ENCODE results near the gene DHRS4.
A peak's percentile ranks its signal among the peaks of the same experiment; 100 is the strongest.
"Not testable (repeated sequence)": the region's sequence is repeated elsewhere in the genome, so short reads cannot be mapped to it uniquely, and the experiment has no call there.

DHRS4 gene

DNA sequence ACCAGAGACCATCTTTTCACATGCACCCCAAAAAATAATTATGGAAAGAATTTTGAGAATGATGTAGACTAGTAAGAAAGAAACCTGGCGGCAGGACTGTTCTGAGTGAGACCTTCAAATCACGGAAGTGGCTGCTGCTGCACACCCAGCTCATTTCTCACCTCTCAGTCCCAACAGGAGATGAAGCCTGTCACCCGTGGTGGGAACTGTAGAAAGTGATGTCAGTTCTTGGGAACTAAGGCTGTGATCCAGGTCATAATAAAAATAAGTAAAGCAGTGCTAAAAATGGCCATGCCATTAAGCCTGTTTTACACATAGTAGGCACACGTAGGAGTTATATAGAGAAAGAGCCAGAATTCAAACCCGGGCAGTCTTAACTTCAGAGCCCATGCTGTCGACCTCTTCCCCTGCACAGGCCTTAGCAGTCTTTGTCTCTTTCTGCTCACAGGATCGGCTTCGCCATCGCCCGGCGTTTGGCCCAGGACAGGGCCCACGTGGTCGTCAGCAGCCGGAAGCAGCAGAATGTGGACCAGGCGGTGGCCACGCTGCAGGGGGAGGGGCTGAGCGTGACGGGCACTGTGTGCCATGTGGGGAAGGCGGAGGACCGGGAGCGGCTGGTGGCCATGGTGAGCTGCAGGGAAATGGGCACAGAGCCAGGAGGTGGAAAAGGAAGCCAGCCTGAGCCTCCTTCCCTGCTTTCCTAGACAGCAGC lies 36.3 kb downstream of the DHRS4 start:
- H3K27me3 Mint-ChIP-seq, H3K9me3 Mint-ChIP-seq, H3K36me3 Mint-ChIP-seq: not testable (repeated sequence)
- Mint-ChIP-seq H3K4me1 (peaks cover 26% of the 10 kb centered on the region), H3K27ac (peak overlapping the region; percentile 79), H3K4me3 (peak overlapping the region; percentile 82)

DNA sequence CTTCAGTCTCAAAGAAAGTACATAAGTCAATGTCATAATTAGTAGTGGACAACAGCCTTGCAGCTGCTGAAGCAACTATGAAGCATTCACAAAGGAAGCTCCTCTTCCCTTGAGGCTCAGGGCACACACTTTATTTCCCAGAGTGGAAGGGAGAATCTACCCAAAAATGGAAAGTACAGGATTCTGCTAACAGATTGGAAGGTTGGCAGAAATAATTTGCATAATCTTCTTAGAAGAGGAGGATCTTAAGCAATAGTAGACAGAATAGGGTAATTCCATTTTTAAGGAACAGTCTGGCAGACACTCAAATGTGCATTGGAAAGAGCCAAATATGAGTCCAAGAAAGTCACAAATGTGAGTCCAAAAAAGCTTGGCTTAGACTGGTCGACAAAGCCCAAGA lies 37.4 kb downstream of the DHRS4 start:
- not testable (repeated sequence) for H3K27ac Mint-ChIP-seq, H3K36me3 Mint-ChIP-seq, H3K4me3 Mint-ChIP-seq, H3K9me3 Mint-ChIP-seq, H3K27me3 Mint-ChIP-seq
- H3K4me1 Mint-ChIP-seq = peaks cover 26% of the 10 kb centered on the region

DNA sequence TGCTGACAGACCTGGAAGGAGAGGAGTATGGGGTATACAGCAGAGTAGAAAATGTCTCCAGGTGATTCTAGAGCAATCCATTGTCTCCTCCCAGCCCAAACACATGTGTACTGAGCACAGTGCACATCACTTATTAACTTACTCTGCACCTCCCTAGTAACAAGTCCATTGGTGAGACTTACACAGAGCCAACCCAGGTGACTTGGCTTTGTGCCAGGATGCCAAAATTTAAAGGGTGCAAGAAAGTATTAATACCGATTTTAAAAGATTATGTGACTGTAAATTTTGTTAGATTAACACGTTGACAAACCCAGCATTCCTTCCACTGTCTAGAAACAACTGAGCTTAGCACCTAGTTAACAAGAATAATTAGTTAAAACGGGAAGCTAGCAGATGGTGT lies 39.5 kb downstream of the DHRS4 start:
- not testable (repeated sequence) for H3K27me3 Mint-ChIP-seq, H3K27ac Mint-ChIP-seq, H3K36me3 Mint-ChIP-seq, H3K9me3 Mint-ChIP-seq, H3K4me3 Mint-ChIP-seq
- peaks cover 17% of the 10 kb centered on the region for H3K4me1 Mint-ChIP-seq

DNA sequence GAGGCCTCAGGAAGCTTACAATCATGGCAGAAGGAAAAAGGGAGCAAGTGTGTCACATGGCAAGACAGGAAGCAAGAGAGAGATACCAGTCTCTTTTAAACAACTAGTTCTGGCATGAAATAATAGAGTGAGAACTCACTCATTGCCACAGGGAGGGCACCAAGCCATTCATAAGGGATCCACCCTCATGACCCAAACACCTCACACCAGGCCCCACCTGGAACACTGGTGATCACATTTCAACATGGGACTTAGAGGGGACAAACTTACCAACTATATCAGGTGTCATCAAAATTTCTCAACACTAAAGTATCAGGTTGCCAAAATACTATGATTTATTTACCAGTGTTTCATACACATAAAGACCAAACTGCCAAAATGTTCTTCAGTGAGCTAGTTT lies 42.4 kb downstream of the DHRS4 start:
- H3K9me3 Mint-ChIP-seq, H3K4me3 Mint-ChIP-seq, H3K27me3 Mint-ChIP-seq, H3K4me1 Mint-ChIP-seq, H3K36me3 Mint-ChIP-seq: not testable (repeated sequence)
- H3K27ac Mint-ChIP-seq = peak overlapping the region; percentile 55

DNA sequence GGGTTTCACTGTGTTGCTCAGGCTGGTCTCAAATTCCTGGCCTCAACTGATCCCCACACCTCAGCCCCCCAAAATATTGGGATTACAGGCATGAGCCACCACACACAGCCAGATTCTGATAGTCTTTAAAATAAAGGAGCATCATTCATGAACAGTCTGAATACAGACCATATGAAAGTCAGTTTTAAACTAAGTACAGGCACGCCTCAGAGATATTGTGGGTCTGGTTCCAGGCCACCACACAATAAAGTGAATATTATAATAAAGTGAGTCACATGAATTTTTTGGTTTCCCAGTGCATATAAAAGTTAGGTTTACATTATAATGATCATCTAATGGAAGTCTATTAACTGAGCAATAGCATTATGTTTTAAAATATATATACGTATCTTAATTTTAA lies 43.3 kb downstream of the DHRS4 start:
- not testable (repeated sequence) for H3K27me3 Mint-ChIP-seq, H3K4me3 Mint-ChIP-seq, H3K9me3 Mint-ChIP-seq, H3K4me1 Mint-ChIP-seq, H3K27ac Mint-ChIP-seq, H3K36me3 Mint-ChIP-seq

DNA sequence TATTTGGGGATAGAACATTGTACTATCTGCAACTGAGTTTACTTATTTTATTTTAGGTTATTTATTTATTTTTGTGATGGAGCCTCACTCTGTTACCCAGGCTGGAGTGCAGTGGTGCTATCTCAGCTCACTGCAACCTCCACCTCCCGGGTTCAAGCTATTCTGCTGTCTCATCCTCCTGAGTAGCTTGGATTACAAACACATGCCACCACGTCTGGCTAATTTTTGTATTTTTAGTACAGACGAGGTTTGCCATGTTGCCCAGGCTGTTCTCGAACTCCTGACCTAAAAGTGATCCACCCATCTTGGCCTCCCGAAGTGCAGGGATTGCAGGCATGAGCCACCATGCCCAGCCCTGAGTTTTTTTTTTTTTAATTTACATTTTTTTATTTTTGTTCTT lies 46.1 kb downstream of the DHRS4 start:
- H3K9me3 Mint-ChIP-seq, H3K4me1 Mint-ChIP-seq, H3K4me3 Mint-ChIP-seq, H3K36me3 Mint-ChIP-seq, H3K27me3 Mint-ChIP-seq, H3K27ac Mint-ChIP-seq: not testable (repeated sequence)

DNA sequence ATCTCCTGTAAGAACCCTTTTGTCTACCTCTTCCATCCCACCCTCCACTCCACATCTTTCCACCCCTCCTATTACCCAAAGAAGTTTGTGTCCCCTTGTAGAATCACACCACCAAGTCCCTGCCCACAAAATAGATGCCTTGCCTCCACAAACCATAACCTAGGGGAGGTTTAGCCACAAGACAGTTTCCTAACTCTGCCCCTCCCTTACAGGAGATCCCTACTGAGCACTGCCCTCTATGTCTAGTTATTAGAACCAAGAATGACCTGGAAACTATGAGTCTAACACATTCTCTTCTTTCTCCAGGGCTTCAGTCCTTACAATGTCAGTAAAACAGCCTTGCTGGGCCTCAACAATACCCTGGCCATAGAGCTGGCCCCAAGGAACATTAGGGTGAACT lies 47.5 kb downstream of the DHRS4 start:
- not testable (repeated sequence) for H3K27me3 Mint-ChIP-seq, H3K9me3 Mint-ChIP-seq, H3K27ac Mint-ChIP-seq, H3K36me3 Mint-ChIP-seq, H3K4me3 Mint-ChIP-seq, H3K4me1 Mint-ChIP-seq

DNA sequence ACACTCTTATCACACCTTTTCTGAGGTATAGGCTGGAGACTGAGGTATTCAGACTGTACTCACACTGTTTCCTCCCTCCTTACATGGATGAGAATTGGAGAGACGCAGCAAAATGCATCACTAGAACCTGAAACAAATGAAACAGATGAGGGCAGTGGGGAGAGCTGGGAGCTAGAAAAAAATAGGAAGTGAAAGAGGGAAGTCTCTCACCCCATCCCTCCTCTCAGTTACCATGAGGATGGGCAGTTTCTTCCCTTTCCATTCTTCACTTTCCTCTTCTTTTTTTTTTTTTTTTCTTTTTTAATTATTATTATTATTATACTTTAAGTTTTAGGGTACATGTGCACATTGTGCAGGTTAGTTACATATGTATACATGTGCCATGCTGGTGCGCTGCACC lies 48.1 kb downstream of the DHRS4 start:
- H3K4me3 Mint-ChIP-seq, H3K9me3 Mint-ChIP-seq, H3K27ac Mint-ChIP-seq, H3K4me1 Mint-ChIP-seq, H3K27me3 Mint-ChIP-seq, H3K36me3 Mint-ChIP-seq: not testable (repeated sequence)

DNA sequence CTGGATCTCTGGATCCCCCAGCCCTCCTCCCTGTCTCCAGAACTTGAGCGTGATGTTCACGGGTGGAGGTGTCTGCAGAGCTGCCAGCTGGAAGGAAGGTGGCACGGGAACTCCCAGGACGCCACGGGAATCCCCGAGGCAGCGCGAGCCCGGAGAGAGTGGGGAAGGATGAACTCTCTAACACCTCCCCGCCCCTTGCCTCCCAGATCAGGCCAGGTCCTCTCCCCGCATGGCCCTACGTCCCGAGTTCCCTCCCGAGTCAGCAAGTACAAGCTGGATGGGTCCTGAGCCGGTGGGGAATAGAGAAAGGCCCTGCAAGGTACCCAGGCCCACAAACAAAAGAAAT lies 52.9 kb downstream of the DHRS4 start:
- not testable (repeated sequence) for H3K4me3 Mint-ChIP-seq, H3K36me3 Mint-ChIP-seq, H3K27ac Mint-ChIP-seq, H3K27me3 Mint-ChIP-seq, H3K9me3 Mint-ChIP-seq
- peaks cover 36% of the 10 kb centered on the region for H3K4me1 Mint-ChIP-seq

DNA sequence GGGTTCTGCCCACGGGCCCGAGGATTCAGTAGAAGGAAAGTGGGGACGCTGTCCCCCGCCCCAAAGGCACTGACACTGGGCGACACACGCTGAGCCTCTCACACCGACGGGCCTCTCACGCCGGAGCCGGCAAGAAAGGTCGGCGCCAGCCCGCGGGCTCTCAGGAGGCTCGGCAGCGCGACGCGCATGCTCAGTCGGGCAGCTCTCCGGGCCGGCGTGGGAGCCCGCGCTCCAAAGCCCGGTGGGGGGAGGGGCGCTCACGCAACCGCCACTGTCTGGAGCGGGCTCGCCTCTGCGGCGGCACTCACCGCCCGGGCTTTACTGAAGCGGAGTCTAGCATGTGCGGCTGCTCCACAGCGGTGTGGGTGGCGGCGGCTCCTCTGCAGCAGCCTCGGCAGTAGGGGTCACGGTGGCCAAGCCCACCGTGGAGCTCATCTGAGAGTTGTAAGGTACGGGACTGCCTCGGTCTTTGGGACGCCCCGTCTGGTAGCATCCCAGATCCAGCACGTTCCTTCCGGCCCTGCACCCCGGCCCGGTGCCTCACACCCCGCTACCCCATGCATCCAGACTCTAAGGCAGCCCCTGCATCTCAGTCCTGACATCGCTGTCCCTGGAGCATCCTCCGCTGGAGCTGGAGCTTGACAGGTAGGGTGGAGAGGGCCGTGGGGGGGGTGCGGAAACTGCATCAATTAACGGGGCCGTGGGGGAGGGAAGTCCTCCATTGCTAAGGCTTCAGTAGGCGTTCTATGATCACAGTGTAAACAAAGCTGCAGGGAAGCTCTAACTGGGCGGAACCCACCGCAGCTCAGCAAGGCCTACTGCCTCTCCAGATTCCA lies 53.5 kb downstream of the DHRS4 start:
- Mint-ChIP-seq H3K4me1 (peaks cover 37% of the 10 kb centered on the region), H3K4me3 (peak overlapping the region; percentile 62), H3K27ac (peak overlapping the region; percentile 30)
- H3K27me3 Mint-ChIP-seq, H3K36me3 Mint-ChIP-seq, H3K9me3 Mint-ChIP-seq: not testable (repeated sequence)

DNA sequence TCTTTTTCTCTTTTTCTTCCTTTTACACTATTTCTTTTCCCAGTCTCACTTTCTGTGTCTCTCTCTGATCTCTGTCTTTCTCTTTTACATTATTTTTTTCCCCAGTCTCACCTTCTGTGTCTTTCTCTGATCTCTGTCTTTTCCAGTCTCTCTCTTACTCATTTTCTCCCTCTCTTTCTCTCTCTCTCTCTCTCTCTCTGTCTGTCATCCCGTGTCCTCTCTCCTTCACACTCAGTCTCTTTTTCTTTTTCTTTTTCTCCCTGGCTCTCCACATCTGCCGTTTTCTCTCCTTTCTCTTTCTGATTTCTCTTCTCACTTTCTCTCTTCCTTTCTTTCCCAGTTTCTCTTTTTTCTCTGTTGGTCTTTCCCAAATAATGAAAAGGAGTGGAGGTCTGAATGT lies 57.5 kb downstream of the DHRS4 start:
- peak overlapping the region; percentile 94 for H3K27ac Mint-ChIP-seq
- H3K27me3 Mint-ChIP-seq = no peaks in the 10 kb centered on the region
- no peaks in the 10 kb centered on the region for H3K9me3 Mint-ChIP-seq
- peaks cover 37% of the 10 kb centered on the region for H3K4me1 Mint-ChIP-seq
- H3K4me3 Mint-ChIP-seq = peak overlapping the region; percentile 20
- no peaks in the 10 kb centered on the region for H3K36me3 Mint-ChIP-seq

DNA sequence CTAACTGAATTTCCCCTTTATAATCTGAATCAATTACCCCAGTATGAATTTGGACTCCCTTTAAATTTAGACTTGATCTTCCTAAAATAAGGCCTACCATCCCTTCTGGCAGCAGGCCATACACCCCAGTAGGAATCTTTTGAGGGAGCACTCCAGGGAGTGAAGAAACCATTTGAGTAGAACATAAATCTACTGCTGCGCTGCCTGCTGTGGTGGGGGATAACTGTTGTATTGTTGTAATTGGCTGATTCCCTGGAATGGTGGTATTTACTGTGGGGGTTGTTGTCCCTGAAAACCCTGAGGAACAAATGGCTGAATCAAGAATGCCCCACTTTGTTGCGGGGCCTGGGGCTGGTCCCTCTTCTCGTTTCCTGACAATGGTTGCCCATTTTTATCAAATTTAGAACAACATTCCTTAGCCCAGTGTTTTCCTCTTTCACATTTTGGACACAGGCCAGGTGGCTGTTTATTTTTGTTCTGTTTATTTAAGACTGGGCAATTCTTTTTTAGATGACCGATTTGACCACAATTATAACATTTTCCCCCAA lies 59.2 kb downstream of the DHRS4 start:
- H3K27me3 Mint-ChIP-seq, H3K4me3 Mint-ChIP-seq, H3K36me3 Mint-ChIP-seq, H3K27ac Mint-ChIP-seq, H3K9me3 Mint-ChIP-seq: not testable (repeated sequence)
- peaks cover 36% of the 10 kb centered on the region for H3K4me1 Mint-ChIP-seq

DNA sequence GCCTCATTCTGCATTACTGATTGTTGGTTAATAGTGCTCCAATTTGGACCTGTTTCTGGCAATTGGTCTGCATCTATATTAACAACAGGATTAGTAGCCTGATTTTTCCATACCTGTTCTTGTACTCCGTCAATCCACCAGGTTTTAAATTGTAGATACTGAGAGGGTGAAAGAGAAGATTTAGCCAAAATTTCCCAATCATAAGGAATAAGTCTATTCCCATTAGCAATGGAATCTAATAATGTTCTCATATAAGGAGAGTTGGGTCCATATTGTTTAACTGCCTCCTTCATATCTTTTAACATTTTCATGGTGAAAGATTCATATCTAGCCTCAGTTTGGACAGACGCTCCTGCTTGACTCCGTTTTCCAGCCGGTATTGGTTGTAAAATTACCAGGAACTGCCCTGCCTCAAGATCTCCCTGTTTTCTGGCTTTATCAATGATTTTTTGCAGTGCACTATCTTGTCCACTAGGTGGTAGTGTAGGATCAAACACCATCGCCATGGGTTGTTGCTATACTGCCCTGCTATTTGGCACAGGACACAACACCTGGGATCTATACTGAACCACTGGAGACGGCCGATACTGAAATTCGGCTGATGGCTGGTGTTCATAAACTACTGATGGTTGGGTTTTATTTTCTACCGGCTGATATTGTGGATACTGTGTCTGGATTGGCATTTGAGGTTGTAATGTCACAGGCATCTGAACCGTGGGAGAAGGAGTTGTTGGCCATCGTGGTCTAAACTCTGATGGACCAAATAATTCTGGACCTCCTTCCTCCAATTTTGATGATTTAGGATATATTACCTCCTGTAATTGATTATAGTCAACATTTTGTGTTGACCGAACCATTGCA lies 60.3 kb downstream of the DHRS4 start:
- Mint-ChIP-seq H3K27ac (no peak overlapping the region), H3K36me3 (peaks cover 1% of the 10 kb centered on the region), H3K9me3 (peaks cover 1% of the 10 kb centered on the region), H3K4me1 (peaks cover 25% of the 10 kb centered on the region), H3K27me3 (no peaks in the 10 kb centered on the region), H3K4me3 (no peak overlapping the region)

DNA sequence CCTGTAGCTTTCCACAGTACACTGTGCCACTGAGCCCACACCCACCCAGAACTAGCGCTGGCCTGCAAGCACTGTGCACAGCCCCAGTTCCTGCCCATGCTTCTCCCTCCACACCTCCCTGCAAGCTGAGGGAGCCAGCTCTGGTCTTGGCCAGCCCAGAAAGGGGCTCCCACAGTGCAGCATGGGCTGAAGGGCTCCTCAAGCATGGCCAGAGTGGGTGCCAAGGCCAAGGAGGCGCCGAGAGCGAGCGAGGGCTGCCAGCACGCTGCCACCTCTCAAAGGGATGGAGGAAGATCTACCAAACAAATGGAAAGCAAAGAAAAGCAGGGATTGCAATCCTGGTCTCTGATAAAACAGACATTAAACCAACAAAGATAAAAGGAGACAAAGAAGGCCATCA lies 62.2 kb downstream of the DHRS4 start:
- H3K4me3 Mint-ChIP-seq, H3K27me3 Mint-ChIP-seq, H3K27ac Mint-ChIP-seq, H3K36me3 Mint-ChIP-seq, H3K9me3 Mint-ChIP-seq, H3K4me1 Mint-ChIP-seq: not testable (repeated sequence)

Measured in activated naive CD4-positive, alpha-beta T cell treated with anti-CD3 and anti-CD28 coated beads, Interleukin-2, amount 50 U/mL, for 24 hours (primary cell).